Heart right ventricle (tissue), 16 donors: Measurements from ENCODE around the gene LPAR6. TPM values are rescaled to one million over a fixed set of nuclear protein-coding genes. Genes with fewer than 3 reads are reported as not detected.
"Not testable (repeated sequence)": the region's sequence is repeated elsewhere in the genome, so short reads cannot be mapped to it uniquely, and the experiment has no call there.

Experiments used
- ATAC-seq, 8 donors: fragments of 200-7000 bp; cut with Tn5 transposase; one replicate each; pipeline ENCODE4 v1.9.1; 2020; ENCODE audit warnings: mild to moderate bottlenecking in 8 of 8, moderate library complexity in 8 of 8, moderate number of reproducible peaks in 1 of 8
- DNase-seq, 2 donors: peaks; one replicate each; pipeline ENCODE4 v3.0.0-alpha.2; 2020
- H3K27ac ChIP-seq, 10 donors: fragments of 200-600 bp; sonication (generic) in 2 of 10; one replicate each; pipeline versions ENCODE4 v1.5.0 to v1.8.0; 2020 to 2022; ENCODE audit warnings: mild to moderate bottlenecking in 3 of 10
- H3K27me3 ChIP-seq, 7 donors: fragments of 200-600 bp; one replicate each; pipeline ENCODE4 v1.8.0; 2021 to 2022; ENCODE audit warnings: mild to moderate bottlenecking in 2 of 7
- H3K36me3 ChIP-seq, 9 donors: fragments of 200-600 bp; sonication (generic) in 1 of 9; one replicate each; pipeline versions ENCODE4 v1.5.0 to v1.8.0; 2020 to 2022; ENCODE audit warnings: mild to moderate bottlenecking in 2 of 9
- H3K4me1 ChIP-seq, 9 donors: fragments of 200-600 bp; sonication (generic) in 1 of 9; one replicate each; pipeline versions ENCODE4 v1.5.0 to v1.8.0; 2020 to 2022; ENCODE audit warnings: mild to moderate bottlenecking in 4 of 9
- H3K4me3 ChIP-seq, 10 donors: fragments of 200-600 bp; sonication (generic) in 2 of 10; one replicate each; pipeline versions ENCODE4 v1.5.0 to v1.8.0; 2020 to 2022; ENCODE audit warnings: mild to moderate bottlenecking in 7 of 10, moderate library complexity in 2 of 10
- H3K9me3 ChIP-seq, 11 donors: fragments of 200-600 bp in 10 of 11; sonication (generic) in 2 of 11; one replicate each; pipeline versions ENCODE4 v1.5.0 to v1.8.0; 2013 to 2022; ENCODE audit warnings: mild to moderate bottlenecking in 2 of 11, control low read depth in 1 of 11, moderate library complexity in 1 of 11
- WGBS, 2 donors: extraction: QIAGEN DNeasy Blood & Tissue Kit; methylation state at CpG; one replicate each; pipeline ENCODE4 v1.1.7; 2013; ENCODE audit warnings: inconsistent platforms in 1 of 2; 5-methylcytosine and 5-hydroxymethylcytosine counted together
- intact Hi-C, 10 donors: fragments of 100-400 bp; cut with DNase I; formaldehyde crosslinking; loops; one replicate each; pipeline versions ENCODE4 v1.11.1 to v1.14.2; 2022
- polyA plus RNA-seq, 2 donors: library from polyadenylated mRNA; stranded (reverse); fragments of 200-250 nt; gene quantifications; one replicate each; pipeline ENCODE4 v1.2.3, GENCODE V29; 2013
- total RNA-seq, 10 donors: library from RNA; stranded (reverse); fragmentation: NEBNext Ultra II Directional in 3 of 10; extraction: Animal tissue kit (Norgen Biotek cat#: 25700) in 3 of 10; gene quantifications; one replicate each; pipeline versions ENCODE4 v1.2.1 to v1.2.4, GENCODE V29; 2021 to 2023
- TF ChIP-seq, protein P1 (sequence below), 9 donors: fragments of 200-600 bp; sonication (generic) in 2 of 9; IDR thresholded peaks; one replicate each; pipeline versions ENCODE4 v1.5.0 to v1.8.0; 2021 to 2022; ENCODE audit warnings: antibody characterized with exemption in 9 of 9, mild to moderate bottlenecking in 5 of 9, moderate library complexity in 1 of 9
- donor health status: Arrhythmogenic right ventricular cardiomyopathy.
- donor health status: ischemic (EF 13 %, LVEDD 7.1; RV severe dilation, severe dysfunction).
- donor health status: healthy with polysubstance abuse.
- donor health status: DM: no; HTN: yes; CAD: no.
- donor health status: DM: no; HTN: no; CAD: no.
- donor health status: ischemic (EF 25% LVEDD 6.9; RV normal size, moderate dysfunction).
- donor health status: ischemic (EF 25% LVEDD 5.7; RV mildly dilated, moderate dysfunction).
- donor health status: healthy.
- donor health status: DM: yes; HTN: yes; CAD: no.
- donor health status: Ischemic cardiomyopathy.
- donor health status: ischemic (EF 35%, LVEDD 5.7; RV mildly dilated, moderate dysfunction).
- donor health status: nonischemic (EF 11% LVEDD 7.7; RV severe dilation, severe dysfunction).
- donor health status: DM: yes; HTN: yes; CAD: no.
- donor health status: PGD.
- donor health status: ischemic (EF 29% LVEDD 5.4; RV normal size, mild dysfunction).
- donor health status: nonischemic (EF 23%, LVEDD 6.1; RV moderate dilation, normal function).

LPAR6 gene
- total and polyA plus RNA-seq, 12 donors: 5.0 to 45.1 (median 12.1) TPM

DNA sequence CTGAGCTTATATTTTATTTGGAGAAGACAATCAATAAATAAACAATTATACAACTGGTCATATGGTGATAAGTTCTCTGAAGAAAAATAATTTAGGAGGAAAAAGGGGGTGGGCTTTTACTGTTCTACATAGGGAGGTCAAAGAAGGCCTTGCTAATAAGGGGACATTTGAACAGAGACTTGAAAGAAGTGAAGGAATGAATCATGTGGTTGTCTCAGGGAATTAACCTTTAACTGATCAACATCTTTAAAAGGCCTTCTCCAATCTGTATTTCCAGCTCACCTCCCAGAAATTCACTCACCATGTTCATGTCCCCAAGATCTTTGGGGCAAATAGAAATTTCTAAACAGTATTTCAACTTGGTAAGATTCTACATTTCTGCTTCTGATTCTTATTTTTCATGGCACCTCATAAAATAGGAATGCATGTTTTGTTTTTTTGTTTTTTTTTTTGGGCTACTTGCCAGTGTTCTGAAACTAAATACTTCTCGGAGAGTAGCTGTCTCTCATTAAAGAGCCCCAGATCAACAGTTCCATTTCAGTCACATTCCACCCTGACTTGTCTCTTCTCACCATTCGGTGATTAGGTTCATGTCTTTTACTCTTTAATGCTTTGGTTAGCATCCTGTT, 19.2 kb upstream of the LPAR6 start:
- H3K9me3 ChIP-seq: no peaks in the 10 kb centered on the region
- WGBS, 2 donors: 5 to 6% methylated on average over 2 of the region's 2 CpGs
- H3K27me3 ChIP-seq: no peaks in the 10 kb centered on the region
- no peaks in the 10 kb centered on the region for H3K36me3 ChIP-seq
- H3K4me3 ChIP-seq: peak overlapping the region in 1 of 10 donors; percentile 8
- H3K4me1 ChIP-seq: peaks cover 11 to 84% (median 48%) of the 10 kb centered on the region in 9 donors
- ATAC-seq (peak in 4 of 8 donors; percentile 23 to 52 (median 36)), DNase-seq (no peak)
- H3K27ac ChIP-seq: peak overlapping the region in 8 of 10 donors; percentile 12 to 64 (median 48)
- intact Hi-C loops: loop anchor here in 1 of 10 donors (10.0 kb wide), 1 partner anchor 63 kb away; no protein-coding TSS in a partner anchor
- TF ChIP-seq, protein P1, sequence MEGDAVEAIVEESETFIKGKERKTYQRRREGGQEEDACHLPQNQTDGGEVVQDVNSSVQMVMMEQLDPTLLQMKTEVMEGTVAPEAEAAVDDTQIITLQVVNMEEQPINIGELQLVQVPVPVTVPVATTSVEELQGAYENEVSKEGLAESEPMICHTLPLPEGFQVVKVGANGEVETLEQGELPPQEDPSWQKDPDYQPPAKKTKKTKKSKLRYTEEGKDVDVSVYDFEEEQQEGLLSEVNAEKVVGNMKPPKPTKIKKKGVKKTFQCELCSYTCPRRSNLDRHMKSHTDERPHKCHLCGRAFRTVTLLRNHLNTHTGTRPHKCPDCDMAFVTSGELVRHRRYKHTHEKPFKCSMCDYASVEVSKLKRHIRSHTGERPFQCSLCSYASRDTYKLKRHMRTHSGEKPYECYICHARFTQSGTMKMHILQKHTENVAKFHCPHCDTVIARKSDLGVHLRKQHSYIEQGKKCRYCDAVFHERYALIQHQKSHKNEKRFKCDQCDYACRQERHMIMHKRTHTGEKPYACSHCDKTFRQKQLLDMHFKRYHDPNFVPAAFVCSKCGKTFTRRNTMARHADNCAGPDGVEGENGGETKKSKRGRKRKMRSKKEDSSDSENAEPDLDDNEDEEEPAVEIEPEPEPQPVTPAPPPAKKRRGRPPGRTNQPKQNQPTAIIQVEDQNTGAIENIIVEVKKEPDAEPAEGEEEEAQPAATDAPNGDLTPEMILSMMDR (IDR thresholded peaks at IDR 0.05): no peak

GRCh38 chr13:48431431-48431830, 18.5 kb upstream of the LPAR6 start:
- 53 to 62% methylated on average over 5 of the region's 5 CpGs for WGBS, 2 donors

DNA sequence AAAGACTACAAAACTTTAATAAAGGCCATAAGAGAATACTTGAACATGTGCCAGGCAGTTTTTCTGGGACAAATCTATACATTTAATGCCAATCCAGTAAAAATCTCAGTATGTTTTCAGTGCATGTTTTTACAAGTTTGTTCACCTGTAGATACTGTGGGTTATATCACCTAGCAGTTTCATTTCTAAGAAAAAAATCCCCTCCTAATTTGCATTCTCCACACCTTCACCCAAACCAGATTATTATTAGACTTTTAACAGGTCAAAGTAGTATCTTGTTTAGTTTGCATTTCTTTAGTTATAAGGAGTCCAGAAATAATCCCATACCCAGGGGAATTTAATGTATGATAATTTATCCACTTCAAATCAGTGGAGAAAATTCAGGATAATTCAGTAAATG, 17.0 kb upstream of the LPAR6 start:
- intact Hi-C loops: loop anchor here in 2 of 10 donors (10.0 kb wide), 2 partner anchors 55 to 65 kb away; no protein-coding TSS in a partner anchor
- Histone ChIP-seq H3K9me3 (no peaks in the 10 kb centered on the region), H3K27ac (peak overlapping the region in 1 of 10 donors; percentile 29), H3K4me1 (peaks cover 11 to 63% (median 33%) of the 10 kb centered on the region in 9 donors), H3K4me3 (no peak overlapping the region), H3K27me3 (no peaks in the 10 kb centered on the region), H3K36me3 (no peaks in the 10 kb centered on the region)
- TF ChIP-seq, protein P1 (IDR thresholded peaks at IDR 0.05): no peak
- DNase-seq (no peak), ATAC-seq (no peak)

More at GRCh38 chr13:48431431-48431830, 18.5 kb upstream of the LPAR6 start:
- peak overlapping the region in 1 of 10 donors; percentile 8 for H3K4me3 ChIP-seq
- TF ChIP-seq, protein P1 (IDR thresholded peaks at IDR 0.05): no peak
- peaks cover 11 to 77% (median 41%) of the 10 kb centered on the region in 9 donors for H3K4me1 ChIP-seq
- H3K36me3 ChIP-seq: no peaks in the 10 kb centered on the region
- peak overlapping the region in 8 of 10 donors; percentile 12 to 64 (median 48) for H3K27ac ChIP-seq
- no peaks in the 10 kb centered on the region for H3K9me3 ChIP-seq
- no peak for DNase-seq
- ATAC-seq: peak in 2 of 8 donors; percentile 28 to 50
- intact Hi-C loops: loop anchor here in 1 of 10 donors (10.0 kb wide), 1 partner anchor 63 kb away; no protein-coding TSS in a partner anchor
- no peaks in the 10 kb centered on the region for H3K27me3 ChIP-seq

DNA sequence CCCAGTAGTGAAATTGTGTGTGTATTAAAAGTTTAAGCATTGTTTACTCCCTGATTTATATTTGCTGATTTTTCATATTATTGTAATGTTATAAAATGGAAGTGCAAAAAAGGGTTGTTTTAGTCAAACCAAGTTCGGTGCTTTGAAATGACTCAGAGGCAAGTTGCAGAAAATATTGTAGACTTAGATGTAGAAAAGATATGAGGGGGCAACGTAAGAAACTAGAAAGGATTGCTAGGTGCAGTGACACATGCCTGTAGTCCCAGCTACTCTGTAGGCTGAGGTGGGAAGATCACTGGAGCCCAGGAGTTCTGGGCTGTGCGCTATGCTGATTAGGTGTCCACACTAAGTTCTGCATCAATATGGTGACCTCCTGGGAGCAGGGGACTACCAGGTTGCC, 16.1 kb upstream of the LPAR6 start:
- WGBS, 2 donors: 92 to 95% methylated on average over 3 of the region's 3 CpGs
- no peak for ATAC-seq
- TF ChIP-seq, protein P1 (IDR thresholded peaks at IDR 0.05): no peak
- H3K27me3 ChIP-seq: no peaks in the 10 kb centered on the region
- no peaks in the 10 kb centered on the region for H3K9me3 ChIP-seq
- intact Hi-C loops: loop anchor here in 1 of 10 donors (10.0 kb wide), 1 partner anchor 56 kb away; no protein-coding TSS in a partner anchor
- DNase-seq: no peak
- peaks cover 11 to 55% (median 33%) of the 10 kb centered on the region in 9 donors for H3K4me1 ChIP-seq
- H3K4me3 ChIP-seq: no peak overlapping the region
- no peak overlapping the region for H3K27ac ChIP-seq
- no peaks in the 10 kb centered on the region for H3K36me3 ChIP-seq

DNA sequence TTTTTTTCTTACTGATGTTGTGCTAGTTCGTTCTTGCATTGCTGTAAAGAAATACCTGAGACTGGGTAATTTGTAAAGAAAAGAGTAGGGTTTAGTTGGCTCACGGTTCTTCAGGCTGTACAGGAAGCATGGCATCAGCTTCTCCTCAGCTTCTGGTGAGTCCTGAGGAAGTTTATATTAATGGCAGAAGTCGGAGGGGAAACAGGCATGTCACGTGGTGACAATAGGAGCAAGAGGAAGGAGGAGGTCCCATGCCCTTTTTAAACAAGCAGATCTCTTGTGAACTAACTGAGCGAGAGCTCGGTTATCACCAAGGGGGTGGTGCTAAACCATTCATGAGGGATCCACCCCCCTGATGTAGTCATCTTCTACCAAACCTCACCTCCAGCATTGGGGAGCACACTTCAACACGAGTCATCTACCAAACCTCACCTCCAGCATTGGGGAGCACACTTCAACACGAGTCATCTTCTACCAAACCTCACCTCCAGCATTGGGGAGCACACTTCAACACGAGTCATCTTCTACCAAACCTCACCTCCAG, 13.9 kb upstream of the LPAR6 start:
- intact Hi-C loops: loop anchor here in 1 of 10 donors (10.0 kb wide), 1 partner anchor 58 kb away; no protein-coding TSS in a partner anchor
- H3K27ac ChIP-seq: peak overlapping the region in 1 of 10 donors; percentile 52
- H3K4me1 ChIP-seq: peaks cover 5 to 44% (median 15%) of the 10 kb centered on the region in 9 donors
- H3K9me3 ChIP-seq, H3K27me3 ChIP-seq, H3K36me3 ChIP-seq, H3K4me3 ChIP-seq, DNase-seq: not testable (repeated sequence)
- peak in 2 of 8 donors; percentile 37 to 42 for ATAC-seq
- WGBS, 2 donors: 83 to 84% methylated on average over 8 of the region's 9 CpGs
